GM12873 (cell line): Measurements from ENCODE around the gene RREB1.

Source experiments
- TF ChIP-seq, protein P1 (sequence below): IDR thresholded peaks from 2 replicates; pipeline ENCODE4 v1.5.1; 2012; ENCODE audit warnings: low read depth, mild to moderate bottlenecking, moderate library complexity, low read length, control low read depth; ENCODE audit not compliant: insufficient read depth; ENCODE audit errors: missing control alignments

The RREB1 gene

DNA sequence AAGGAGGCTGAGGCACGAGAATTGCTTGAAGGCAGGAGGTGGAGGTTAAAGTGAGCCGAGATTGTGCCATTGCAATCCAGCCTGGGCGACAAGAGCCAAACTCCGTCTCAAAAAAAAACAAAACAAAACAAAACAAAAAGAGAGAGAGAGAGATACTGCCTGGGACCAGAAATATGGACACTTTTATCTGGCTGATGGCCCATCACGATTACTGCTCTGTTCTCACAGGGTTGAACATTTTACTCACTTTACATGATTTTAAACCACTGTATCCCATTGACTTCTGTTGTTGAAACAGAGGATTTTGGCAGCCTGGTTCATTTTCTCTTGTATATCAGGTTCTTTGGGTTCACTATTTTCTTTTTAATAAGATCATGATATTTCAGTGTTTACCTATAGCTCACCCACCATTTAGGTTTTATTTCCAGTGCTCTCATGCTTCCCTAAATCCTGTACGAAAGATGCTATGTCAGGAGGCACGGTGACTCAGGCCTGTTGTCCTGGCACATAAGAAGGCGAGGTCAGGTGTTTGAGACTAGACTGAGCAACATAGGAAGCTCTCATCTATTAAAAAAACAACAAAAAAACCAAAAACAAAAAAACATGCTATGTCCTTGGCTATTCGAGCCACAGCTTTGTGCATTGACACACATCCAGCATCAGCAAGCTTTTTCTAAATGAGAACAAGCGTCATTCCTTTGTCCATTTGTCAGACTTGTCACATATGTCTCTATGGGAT, 34.5 kb upstream of the RREB1 start:
- TF ChIP-seq, protein P1, sequence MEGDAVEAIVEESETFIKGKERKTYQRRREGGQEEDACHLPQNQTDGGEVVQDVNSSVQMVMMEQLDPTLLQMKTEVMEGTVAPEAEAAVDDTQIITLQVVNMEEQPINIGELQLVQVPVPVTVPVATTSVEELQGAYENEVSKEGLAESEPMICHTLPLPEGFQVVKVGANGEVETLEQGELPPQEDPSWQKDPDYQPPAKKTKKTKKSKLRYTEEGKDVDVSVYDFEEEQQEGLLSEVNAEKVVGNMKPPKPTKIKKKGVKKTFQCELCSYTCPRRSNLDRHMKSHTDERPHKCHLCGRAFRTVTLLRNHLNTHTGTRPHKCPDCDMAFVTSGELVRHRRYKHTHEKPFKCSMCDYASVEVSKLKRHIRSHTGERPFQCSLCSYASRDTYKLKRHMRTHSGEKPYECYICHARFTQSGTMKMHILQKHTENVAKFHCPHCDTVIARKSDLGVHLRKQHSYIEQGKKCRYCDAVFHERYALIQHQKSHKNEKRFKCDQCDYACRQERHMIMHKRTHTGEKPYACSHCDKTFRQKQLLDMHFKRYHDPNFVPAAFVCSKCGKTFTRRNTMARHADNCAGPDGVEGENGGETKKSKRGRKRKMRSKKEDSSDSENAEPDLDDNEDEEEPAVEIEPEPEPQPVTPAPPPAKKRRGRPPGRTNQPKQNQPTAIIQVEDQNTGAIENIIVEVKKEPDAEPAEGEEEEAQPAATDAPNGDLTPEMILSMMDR = no peak

DNA sequence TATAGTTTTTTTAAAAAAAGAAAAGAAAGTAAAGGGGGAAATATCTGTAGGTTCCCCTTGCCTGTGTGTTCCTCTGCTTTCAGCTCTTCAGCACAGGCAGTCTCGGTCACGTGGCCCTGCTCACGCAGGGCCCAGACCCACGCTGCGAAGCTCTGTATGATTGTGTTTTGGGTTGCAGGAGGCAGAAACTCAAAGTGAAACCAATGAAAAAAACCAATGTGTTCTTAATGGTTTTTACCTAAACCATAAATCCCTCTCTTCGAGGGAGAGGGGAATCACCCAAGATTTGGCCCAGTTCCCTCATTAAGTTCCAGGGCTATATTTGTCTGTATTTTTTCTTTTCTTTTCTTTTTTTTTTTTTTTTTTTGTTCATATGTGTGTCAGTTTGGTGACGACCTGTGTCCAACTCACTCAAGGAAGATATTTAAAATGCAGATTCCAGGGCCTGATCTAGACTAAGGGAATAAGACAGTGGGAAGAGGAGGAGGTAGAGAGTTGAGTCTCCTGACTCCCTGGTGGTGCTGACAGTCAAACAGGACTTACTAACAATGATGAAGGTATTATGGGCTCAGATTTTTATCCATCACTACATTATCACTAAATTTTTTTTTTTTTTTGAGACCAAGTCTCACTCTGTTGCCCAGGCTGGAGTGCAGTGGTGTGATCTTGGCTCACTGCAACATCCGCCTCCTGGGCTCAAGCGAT, 33.8 kb upstream of the RREB1 start:
- TF ChIP-seq, protein P1 = no peak

DNA sequence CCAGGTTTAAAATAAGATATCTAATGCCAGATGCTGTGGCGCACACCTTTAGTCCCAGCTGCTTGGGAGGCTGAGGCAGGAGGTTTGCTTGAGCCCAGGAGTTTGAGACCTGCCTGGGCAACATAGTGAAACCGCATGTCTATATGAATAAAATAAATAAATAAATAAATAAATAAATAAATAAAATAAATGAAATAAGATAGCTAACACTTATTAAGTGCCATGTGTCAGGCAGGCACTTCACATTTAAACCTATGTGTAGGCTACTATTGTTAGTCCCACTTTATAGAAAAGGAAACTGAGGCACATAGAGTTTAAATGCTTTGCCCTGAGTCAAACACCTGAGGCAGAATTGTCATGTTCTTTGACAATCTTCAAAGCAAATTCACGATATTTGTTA, 32.9 kb upstream of the RREB1 start:
- TF ChIP-seq, protein P1 = no peak

DNA sequence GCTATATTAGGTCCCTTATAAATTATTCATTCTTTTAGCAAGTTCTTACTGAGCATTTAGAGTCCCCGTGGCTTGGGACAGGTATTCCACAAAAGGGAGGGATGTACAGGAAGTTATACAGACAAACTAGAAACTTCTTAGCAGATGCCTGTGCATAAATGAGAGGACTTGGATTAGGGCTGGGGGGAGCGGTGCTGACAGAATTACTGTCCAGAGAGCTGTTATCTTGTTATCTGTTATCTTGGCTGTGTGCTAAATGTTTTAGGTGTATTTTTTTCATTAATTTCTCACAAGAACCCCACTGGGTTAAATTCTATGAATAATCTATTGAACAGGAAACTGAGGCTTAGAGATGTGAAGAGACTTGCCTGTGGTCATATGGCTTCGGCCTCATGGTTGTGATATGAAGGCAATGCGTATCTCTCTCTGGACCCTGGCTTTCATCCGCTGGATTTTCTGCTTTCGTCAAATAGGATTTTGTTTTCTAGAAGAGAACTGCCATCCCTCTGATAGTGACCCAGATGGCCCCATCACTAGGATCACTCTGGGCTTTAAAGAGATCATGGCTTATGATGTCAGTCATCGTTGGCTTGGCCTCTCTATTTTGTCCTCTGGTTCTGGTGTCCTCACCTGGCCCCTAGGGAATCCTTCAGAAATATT, 32.3 kb upstream of the RREB1 start:
- TF ChIP-seq, protein P1 = no peak

DNA sequence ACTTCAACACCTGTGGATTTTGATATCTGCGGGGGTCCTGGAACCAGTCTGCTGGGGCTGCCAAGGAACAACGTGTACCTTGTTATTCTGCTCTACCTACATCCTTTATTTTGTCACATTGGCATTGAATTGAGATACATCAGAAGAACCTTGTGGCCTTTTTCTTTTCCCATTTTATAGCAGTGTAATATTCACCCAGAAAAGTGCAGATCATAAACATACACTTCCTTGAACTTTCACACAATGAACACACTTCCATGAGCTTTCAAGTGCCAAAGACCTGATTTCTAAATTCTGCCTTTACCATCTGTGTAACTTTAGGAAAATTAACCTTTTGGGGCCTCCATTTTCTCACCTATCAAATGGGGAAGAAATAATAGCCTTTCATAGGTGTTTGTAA, 29.9 kb upstream of the RREB1 start:
- TF ChIP-seq, protein P1 = no peak

DNA sequence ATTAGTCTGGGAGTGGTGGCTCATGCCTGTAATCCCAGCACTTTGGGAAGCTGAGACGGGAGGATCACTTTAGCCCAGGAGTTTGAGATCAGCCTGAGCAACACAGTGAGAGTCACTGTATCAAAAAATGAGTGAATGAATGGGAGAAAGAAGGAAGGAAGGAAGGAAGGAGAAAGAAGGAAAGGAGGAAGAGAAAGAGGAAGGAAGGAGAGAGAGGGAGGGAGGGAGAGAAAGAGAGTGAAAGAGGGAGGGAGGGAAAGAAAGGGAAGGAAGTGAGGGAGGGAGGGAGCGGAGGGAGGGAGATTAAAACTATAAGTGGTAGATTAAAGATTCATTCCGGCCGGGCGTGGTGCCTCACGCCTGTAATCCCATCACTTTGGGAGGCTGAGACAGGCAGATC, 28.9 kb upstream of the RREB1 start:
- TF ChIP-seq, protein P1 = no peak

DNA sequence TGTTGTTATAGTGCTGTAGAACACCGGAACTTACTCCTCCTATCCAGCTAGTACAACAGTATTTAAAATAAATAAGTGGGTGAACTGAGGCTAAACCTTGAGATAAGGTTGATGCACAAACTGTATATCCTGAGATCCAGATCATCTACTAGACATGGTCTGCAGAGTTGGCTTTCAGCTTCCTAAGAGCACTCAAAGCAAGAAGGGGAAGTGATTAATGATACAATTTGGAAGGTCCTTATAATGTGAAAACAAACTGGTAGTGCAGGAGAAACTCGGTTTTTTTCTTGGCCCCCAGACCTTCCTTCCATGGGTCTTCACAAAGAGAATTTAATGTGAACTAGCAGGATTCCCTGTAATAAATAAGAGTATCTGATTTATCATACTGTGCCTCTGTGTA, 27.4 kb upstream of the RREB1 start:
- TF ChIP-seq, protein P1 = no peak
